Measurements from ENCODE around the gene SCGB1D1. TPM values are rescaled to one million over a fixed set of nuclear protein-coding genes. Genes with fewer than 3 reads are reported as not detected.
A peak's percentile ranks its signal among the peaks of the same experiment; 100 is the strongest.

SCGB1D1 gene
- total and polyA plus RNA-seq, 10 of the 15 experiments (the other 5 are each of a cell fraction or from before 2014, with no cell fraction given), result not detected

DNA sequence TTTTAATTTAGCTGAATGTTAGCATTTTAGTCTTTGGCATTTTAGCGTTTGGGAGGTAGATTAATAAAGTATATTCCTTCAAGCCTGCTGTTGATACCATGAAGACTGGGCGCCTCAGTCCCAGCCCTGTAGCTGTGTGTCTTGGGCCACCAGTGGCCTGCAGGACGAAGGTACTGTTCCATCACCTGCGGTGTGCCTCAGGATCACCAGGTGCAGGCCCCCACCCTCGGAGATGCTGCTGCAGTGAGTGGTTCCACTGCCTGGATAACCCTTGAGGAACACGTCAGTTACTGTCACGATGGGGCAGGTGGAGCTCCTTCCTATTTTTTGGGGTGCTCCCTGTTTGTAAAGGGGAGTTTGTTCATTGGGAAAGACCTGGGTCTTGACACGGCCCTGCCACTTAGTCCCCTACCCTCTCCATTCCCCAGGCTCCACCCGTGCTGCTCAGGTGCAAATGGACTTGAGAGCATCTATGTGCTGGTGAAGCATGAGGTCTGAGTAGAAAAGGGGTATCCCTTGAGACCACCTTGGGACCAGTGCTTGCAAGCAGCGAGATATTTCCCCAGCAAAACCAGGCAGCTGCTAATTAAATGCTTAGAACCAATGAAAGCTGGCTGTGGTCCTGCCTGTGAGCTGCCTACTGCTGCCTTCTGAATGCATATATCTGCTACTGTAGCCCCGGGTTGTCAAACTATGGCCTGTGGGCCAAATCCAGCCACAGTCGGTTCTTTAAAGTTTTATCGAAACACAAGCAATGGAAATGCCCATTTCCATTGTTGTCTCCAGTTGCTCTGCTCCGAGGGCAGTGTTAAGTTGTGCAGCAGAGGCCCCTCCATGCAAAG is 37.5 kb upstream of the SCGB1D1 start:
- in situ Hi-C loops (cut with MboI), result no loop called here
- ChIA-PET SMC1A (ENCODE audit: uncharacterized antibody, unreplicated experiment) (interaction anchor here (0.6 kb wide), 1 partner anchor 20 kb away, joined by 3 read pairs; no protein-coding TSS in a partner anchor), CTCF (no interaction called here), POLR2A (interaction anchor here (0.6 kb wide), 1 partner anchor 11 kb away, joined by 3 read pairs; no protein-coding TSS in a partner anchor), RAD21 (ENCODE audit: unreplicated experiment) (no interaction called here)
- intact Hi-C loops (cut with micrococcal nuclease; ENCODE audit: unreplicated experiment), result no loop called here
- no peak overlapping the region for H2AFZ ChIP-seq (ENCODE audit: control insufficient read depth, low read depth, low read length)
- TSS peak; percentile 56 for BruUV-seq (replicated peaks)
- no peaks in the 10 kb centered on the region for H3K9me3 ChIP-seq (replicated peaks; ENCODE audit: control insufficient read depth, insufficient read depth, low read length)
- H3K27ac ChIP-seq (ENCODE audit: control insufficient read depth, insufficient read depth), result no peak overlapping the region
- no peaks in the 10 kb centered on the region for H3K27me3 ChIP-seq (replicated peaks in 1 of 2; ENCODE audit: control insufficient read depth in 2 of 2, insufficient read depth in 2 of 2, low read length in 1 of 2)
- H3K4me2 ChIP-seq (ENCODE audit: control insufficient read depth, insufficient read depth), result no peak overlapping the region
- no peak overlapping the region for H3K9ac ChIP-seq (ENCODE audit: control insufficient read depth, insufficient read depth, low read length)
- H4K20me1 ChIP-seq (ENCODE audit: control insufficient read depth, insufficient read depth), result no peaks in the 10 kb centered on the region; the same call in 1 of the 2 replicates
- ATAC-seq (no peak), DNase-seq (ENCODE audit: low read depth, low spot score) (no peak), FAIRE-seq (no peak)
- WGBS (ENCODE audit: insufficient coverage, insufficient replicate concordance, low lambda C conversion rate, missing lambda C conversion rate), result 90% methylated on average over 14 of the region's 14 CpGs
- peaks cover 32 to 36% of the 10 kb centered on the region in 2 experiments for H3K36me3 ChIP-seq (ENCODE audit: control insufficient read depth in 2 of 2, insufficient read depth in 2 of 2, low read length in 1 of 2)
- no peak for TF ChIP-seq ATF3 (IDR thresholded peaks at IDR 0.05; ENCODE audit: borderline replicate concordance, extremely low read depth, low read depth, low read length)
- no peak for TF ChIP-seq ZNF217 (IDR thresholded peaks at IDR 0.05)
- TF ChIP-seq ZBTB40 (IDR thresholded peaks at IDR 0.05; ENCODE audit: borderline replicate concordance), result no peak
- TF ChIP-seq LARP7 (IDR thresholded peaks at IDR 0.05), result no peak
- no peak for TF ChIP-seq BHLHE40 (IDR thresholded peaks at IDR 0.05; ENCODE audit: borderline replicate concordance in 1 of 2, low read depth in 2 of 2, low read length in 1 of 2)
- no peak for TF ChIP-seq CEBPZ (IDR thresholded peaks at IDR 0.05; ENCODE audit: low read depth, low read length)
- TF ChIP-seq POU2F2 (IDR thresholded peaks at IDR 0.05; ENCODE audit: borderline replicate concordance, low read depth, low read length), result no peak
- TF ChIP-seq JUNB (IDR thresholded peaks at IDR 0.05), result no peak
- TF ChIP-seq CHD4 (IDR thresholded peaks at IDR 0.05), result no peak
- TF ChIP-seq YY1 (IDR thresholded peaks at IDR 0.05; ENCODE audit: low read depth, low read length), result no peak
- no peaks in the 10 kb centered on the region for H3K4me1 ChIP-seq (ENCODE audit: control insufficient read depth, insufficient read depth, low read length)
- H3K79me2 ChIP-seq (ENCODE audit: control insufficient read depth, insufficient read depth, low read length), result no peaks in the 10 kb centered on the region
- H3K4me3 ChIP-seq, result no peak overlapping the region

All from GM12878 (cell line).